HG03139 (cell line): ENCODE data around the gene SDE2.
"Not testable (repeated sequence)": the region's sequence is repeated elsewhere in the genome, so short reads cannot be mapped to it uniquely, and the experiment has no call there.

ENCODE experiments used
- ATAC-seq: cut with Tn5 transposase; IDR thresholded peaks from one replicate; pipeline ENCODE4 v1.9.1; 2021; ENCODE audit not compliant: unreplicated experiment

SDE2 gene

DNA sequence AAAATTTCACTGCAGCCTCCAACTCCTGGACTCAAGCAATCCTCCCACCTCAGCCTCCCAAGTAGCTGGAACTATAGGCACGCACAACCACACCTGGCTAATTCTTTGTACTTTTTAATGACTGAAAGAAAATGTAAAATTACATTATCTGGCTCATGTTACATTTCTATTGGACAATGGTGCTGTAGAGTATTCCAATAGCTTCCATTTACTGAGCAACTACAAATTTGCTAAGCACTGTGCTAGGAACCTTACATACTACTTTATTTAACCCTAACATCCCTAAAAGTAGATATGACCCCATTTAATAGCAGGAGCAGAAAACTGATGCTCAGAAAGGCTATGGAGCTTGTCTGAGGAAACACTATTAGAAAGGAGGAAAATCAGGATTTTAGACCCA lies 19.7 kb downstream of the SDE2 start:
- no peak for ATAC-seq

DNA sequence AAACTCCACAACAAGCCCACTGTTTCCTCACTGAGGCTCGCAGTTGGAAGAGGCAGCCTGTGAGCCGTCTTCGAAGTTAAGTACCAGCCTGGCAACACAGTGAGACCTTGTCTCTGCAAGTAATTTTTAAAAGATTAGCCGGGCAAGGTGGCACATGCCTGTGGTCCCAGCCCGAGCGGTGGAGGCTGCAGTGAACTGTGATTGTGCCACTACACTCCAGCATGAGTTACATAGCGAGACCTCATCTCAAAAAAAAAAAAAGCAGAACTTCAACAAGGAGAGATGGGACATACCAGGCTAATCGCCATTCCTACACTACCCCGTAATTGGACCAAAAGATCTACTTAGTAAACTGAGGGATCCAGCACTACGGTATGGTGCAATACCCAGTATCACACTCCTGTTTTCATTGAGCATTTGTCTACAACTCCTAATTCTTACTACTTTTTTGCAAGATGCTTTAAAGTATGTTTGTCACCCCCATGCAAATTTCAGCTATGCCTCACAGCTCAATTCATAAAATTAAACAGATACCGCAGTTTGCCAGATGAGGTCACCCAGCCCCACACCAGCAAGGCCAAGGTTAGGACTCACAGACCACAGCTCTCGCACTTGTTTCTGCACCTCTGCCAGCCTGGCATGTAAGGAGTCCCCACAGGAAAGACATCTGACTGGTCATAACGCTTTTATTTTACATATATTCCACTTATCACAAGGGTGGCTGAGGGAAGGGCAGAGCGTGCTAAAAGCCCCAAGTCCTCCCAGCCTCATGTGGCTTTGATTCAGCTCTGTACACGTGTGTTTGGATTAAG lies 21.0 kb downstream of the SDE2 start:
- peak; percentile 73 for ATAC-seq

DNA sequence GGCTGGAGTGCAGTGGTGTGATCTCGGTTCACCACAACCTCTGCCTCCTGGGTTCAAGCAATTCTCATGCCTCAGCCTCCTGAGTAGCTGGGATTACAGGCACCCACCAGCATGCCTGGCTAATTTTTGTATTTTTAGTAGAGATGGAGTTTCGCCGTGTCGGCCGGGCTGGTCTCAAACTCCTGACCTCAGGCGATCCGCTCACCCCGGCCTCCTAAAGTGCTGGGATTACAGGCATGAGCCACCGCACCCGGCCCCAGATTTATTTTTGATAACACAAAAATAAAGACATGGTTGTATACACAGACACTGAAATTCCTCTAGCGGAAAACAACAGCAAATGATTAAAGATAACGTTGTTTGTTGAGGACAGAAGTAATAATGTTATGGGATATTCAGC lies 24.0 kb downstream of the SDE2 start:
- not testable (repeated sequence) for ATAC-seq

DNA sequence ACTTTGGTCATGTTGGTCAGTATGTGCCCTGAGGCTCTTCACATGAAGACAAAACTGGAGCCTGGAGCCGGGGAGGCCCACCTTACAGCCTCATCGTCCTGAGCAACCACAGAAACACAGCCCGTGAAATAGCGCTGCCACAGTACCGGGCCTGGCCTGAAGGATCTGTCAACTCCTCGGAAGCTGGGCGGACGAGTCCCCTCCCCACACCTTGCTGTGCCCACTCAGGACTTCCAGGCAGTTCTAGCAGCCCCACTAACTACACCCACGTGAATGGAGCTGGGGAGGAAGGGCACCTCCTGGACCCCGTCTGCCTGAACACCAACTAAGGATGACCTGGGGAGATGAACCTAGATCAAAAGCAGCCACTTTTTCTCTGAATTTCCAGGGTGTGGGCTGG lies 24.7 kb downstream of the SDE2 start:
- no peak for ATAC-seq

DNA sequence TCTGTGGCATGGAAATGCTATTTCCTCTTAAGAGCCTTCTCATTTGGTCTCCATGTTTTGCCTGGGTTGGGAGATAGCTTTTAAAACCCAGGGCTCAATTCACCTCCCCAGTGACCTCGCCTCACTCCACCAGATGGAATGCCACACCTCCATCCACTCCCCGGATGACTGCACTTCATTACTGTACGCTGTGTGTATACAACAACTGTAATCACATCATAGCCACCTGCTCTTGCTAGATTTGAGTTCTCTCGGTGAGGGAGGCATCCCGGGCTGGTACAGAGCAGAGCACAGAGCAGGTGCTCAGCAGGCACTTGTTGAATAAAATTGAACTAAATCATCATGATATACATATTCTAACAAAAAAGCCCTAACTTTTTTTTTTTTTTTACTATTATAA lies 26.0 kb downstream of the SDE2 start:
- ATAC-seq, result no peak

DNA sequence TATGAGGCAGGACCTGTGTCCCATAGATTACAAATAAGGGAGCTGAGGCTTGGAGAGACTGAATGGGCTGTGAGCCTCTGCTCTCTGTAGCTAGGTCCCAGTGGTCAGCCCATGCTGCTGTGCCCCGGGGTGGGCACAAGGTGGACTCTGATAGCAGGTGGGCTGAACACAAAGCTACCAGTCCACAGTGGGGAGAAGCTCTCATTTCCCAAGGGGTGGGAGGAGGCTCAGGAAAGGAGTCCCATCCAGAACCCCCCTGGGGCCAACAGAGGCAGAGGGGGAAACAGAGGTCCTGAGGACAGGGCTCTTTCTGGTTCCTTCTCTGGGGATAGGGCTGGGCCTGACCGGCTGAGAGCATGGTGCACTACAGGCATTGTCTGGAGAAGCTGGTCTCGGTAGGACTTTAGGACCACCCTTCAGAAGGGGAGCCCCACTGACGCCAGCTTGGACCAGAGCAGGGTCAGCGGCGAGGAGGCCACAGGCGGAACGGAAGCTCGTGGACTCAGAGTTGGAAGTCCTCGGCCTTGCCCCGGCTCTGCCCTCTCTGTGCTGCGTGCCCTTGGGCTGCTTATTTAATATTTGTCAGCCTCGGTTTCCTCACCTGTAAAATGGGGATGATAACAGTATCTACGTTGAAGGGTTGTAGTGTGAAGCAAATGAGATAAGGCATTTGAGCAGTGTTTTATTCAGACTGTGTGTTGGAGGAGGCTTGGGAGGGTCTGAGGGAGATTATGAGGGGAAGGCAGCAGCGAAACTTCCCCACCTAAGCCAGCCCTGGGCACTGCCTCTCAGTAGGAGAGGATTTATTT lies 26.6 kb downstream of the SDE2 start:
- no peak for ATAC-seq

DNA sequence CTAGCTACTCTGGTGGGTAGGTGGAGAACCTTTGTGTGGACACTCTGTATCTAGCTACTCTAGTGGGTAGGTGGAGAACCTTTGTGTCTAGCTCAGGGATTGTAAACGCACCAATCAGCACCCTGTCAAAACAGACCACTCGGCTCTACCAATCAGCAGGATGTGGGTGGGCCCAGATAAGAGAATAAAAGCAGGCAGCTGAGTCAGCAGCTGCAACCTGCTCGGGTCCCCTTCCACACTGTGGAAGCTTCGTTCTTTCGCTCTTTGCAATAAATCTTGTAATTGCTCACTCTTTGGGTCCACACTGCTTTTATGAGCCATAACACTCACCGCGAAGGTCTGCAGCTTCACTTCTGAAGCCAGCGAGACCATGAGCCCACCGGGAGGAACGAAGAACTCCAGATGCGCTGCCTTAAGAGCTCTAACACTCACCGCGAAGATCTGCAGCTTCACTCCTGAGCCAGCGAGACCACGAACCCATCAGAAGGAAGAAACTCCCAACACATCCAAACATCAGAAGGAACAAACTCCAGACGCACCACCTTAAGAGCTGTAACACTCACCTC lies 28.5 kb downstream of the SDE2 start:
- ATAC-seq, result not testable (repeated sequence)

DNA sequence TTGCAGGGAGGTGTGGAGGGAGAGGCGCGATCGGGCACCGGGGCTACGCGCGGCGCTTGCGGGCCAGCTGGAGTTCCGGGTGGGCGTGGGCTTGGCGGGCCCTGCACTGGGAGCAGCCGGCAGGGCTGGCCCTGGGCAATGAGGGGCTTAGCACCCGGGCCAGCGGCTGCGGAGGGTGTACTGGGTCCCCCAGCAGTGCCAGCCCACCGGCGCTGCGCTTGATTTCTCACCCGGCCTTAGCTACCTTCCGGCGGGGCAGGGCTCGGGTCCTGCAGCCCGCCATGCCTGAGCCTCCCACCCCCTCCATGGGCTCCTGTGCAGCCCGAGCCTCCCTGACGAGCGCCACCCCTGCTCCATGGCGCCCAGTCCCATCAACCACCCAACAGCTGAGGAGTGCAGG lies 29.4 kb downstream of the SDE2 start:
- ATAC-seq, result not testable (repeated sequence)

DNA sequence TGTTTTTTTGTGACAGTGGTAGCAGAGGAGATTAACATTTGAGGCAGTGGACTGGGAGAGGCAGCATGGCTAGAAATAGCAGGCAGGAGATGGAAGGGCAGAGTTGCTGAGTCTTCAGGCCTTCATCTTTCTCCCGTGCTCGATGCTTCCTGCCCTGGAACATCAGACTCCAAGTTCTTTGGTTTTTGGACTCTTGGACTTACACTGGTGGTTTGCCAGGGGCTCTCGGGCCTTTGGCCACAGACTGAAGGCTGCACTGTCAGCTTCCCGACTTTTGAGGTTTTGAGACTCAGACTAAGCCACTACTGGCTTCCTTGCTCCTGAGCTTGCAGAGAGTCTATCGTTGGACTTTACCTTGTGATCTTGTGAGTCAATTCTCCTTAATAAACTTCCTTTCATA lies 33.9 kb downstream of the SDE2 start:
- ATAC-seq, result no peak

DNA sequence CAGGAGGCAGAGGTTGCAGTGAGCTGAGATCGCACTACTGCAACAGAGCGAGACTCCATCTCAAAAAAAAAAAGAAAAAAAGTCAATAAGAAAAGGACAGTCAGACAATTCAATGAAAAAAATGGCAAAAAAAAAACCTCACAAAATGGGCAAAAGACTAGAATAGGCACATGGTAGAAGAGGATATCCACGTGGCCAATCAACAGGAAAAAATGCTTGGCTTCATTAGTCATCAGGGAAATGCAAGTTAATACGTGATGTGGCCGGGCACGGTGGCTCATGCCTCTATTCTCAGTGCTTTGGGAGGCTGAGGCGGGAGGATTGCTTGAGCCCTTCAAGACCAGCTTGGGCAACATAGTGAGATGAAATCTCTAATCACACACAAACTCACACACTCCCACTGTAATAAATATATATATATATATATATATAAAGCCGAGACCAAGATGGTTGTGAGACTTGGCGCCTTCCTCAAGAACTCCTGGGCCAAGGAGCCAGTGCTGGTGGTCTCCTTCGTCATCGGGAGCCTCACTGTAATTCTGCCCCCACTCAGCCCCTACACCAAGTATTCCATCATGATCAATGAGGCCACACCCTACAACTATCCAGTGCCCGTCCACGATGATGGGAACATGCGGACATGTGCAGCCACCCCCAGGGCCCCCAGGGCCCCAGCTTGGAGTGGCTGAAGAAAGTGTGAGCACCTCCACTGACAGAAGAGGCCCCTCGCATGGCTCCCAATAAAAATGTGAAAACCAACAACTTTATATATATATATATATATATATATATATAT lies 35.2 kb downstream of the SDE2 start:
- ATAC-seq, result no peak

DNA sequence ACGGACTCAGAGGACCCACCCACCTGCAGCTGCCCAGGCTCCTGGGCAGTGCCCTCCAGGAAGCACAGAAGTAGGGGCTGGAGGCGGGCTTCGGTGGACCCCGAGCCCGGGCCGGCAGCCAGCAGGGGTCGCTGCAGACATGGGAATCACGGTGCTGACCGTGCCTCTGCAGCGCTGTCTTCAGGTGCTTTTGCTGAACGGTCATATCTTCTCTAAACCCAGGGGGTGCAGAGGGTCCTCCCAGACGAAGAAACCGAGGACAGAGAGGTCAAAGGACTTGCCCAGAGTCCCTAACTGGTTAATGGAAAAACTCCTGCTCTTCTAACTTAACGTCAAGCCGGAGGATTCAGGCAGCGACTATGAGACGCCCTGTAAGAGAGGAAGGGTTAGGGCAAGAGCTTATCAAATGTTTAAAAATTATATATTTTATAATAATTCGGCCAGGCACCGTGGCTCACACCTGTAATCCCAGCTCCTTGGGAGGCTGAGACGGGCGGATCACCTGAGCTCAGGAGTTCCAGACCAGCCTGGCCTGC lies 36.6 kb downstream of the SDE2 start:
- ATAC-seq, result no peak

DNA sequence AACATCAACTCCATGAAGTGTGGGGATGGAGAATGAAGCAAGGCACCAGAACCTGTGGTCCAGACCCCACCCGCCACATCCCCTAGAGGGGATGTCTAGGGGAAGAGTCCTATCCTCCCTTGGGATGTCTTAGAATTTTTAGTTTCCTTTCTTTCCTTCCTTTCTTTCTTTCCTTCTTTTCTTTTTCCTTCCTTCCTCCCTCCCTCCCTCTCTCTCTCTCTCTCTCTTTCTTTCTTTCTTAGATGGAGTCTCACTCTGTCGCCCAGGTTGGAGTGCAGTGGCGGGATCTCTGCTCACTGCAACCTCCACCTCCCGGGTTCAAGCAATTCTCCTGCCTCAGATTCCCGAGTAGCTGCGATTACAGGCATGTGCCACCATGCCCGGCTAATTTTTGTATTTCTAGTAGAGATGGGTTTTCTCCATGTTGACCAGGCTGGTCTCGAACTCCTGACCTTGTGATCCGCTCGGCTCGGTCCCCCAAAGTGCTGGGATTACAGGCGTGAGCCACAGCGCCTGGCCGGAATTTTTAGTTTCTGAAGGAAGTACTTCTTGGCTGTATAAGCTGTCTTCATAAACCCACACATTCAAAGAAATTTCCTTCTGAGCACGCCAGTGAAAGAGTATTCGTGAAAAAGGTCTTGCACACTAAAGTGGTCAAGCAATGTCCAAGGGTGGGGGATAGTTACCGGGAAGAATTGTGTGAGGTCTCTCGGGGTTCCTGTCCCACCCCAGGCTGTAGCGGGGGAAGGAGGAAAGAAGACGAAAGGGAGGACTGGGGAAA lies 37.3 kb downstream of the SDE2 start:
- no peak for ATAC-seq

DNA sequence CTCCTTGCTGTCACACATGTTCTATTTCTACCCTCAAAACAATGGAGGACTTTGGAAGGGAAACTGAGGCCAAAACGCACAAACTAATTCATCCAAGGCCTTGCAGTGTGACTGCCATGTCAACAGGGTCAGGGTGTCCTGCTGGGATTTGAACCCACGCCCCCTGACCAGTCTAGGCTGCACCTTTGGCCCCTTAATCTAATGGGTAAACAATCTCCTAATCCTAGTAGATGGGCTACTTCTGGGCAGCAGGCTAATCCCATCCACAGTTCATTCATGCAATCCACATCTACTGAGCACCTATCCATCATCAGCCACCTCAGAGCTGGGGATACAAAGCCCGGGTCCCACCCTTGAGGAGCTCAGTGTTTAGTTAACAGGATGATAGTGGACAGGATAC lies 41.1 kb downstream of the SDE2 start:
- ATAC-seq, result no peak

DNA sequence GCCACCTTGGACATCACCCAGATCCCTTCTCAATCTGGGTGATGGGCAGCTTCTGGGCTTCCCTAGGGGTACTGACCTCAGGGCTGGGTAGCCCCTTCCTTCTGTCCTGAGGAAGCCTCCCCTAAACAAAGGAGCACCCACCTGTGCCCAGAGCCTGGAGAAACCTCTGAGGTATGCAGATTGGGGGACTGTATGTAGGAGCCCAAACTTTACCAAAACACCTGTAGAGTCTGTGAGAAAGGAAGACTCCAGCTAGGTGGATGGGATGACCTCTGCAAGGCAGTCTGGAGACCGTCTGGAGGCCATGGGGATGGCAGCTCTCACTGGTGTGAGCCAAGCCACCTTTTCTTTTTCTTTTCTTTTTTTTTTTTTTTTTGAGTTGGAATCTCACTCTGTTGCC lies 44.4 kb downstream of the SDE2 start:
- ATAC-seq, result no peak

DNA sequence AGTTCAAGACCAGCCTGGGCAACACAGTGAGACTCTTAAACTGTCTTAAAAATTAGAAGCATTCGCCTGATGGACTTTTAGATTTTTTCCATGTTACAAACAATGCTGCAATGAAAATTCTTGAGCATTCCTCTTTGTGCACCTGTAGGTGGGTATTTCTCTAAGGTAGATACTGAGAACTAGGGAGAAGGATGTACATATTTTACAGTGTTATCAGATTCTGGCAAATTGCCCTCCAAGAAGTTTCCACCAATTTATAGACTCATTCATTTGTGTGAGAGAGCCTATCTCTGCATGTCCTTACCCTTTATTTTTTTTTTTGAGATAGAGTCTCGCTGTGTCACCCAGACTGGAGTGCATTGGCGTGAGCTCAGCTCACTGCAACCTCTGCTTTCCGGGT lies 45.8 kb downstream of the SDE2 start:
- no peak for ATAC-seq

DNA sequence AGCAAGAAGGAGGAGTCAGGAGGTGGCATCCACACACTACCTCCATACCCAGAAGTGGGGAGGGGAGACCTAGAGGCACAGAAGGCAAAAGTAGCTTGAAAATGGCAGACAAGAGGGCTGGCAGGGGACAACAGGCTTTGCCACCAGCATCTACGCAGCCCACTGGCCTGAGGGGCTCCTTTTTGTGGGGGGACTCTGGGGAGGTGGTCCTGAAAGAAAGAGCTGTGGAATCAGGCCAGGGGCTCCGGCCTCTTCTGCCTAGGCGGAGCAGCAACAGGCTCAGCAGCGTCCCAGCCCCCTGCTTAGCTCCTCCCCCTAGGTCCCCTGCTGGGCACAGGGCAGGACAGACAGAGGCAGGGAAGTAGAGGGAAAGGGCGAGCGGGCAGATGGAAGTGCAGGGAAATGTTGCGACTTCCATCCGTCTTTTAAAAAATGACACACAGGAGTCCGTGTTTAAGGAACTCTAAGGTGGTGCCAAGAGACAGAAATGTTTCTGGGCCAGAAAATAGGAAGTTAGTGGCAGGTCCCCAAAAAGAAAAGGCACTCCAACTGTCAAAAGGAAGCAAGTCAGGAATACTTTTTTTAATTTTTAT lies 48.1 kb downstream of the SDE2 start:
- ATAC-seq, result no peak

DNA sequence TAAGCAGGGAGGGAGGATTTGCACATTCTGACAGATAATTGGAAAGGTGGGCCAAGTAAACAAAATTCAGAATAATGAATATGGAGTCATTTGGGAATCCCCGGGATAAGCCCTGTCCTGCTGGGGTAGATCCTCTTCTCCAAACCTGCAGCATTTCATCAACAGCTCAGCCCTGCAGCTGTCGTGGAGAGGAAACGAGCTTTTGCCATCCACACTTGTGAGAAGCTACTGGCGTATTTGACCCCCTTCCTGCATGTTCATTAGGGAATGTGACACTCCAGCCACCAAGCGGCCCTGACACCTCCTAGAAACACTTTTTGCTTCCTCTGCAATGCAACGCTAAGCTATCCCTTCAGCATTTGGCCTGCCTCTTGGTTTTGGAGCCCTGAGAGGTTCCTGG lies 50.1 kb downstream of the SDE2 start:
- ATAC-seq, result no peak

DNA sequence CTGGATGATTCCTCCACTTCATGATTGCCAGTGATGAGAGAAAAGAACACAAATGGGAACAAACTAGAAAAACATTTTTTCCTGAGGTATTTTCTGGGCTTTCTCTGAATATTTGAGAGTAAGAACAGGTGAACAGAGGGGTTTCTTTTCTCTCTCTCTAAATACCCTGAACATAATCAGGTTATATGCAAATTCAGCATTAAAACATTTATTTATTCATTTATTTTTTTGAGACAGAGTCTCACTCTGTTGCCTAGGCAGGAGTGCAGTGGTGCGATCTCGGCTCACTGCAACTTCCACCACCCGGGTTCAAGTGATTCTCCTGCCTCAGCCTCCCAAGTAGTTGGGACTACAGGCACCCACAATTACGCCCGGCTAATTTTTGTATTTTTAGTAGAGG lies 52.3 kb downstream of the SDE2 start:
- no peak for ATAC-seq

DNA sequence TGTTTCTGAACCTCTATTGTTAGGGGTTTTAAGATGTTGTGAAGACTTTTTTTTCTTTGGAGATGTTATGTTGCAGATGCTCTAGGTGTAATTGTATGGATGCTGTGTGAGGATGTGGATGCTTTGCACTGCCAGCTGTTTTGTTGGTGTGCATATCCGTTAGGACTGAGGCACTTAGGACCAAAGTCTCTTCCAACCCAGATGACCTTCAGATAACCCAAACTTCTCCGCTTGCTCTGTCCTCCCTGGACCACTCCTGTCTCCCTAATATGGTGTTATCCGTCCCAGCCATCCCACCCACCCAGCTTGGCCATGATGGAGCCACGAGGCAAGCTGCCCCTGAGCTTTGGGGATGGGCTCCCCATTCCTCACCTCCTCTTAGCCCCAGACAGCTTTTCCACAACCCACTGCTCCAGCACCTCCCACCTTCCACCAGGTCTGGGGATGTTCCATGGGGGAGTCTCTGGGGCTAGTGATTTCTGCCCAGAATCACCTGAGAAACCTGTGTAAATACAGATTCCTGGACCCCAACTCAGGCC lies 53.0 kb downstream of the SDE2 start:
- ATAC-seq, result no peak

DNA sequence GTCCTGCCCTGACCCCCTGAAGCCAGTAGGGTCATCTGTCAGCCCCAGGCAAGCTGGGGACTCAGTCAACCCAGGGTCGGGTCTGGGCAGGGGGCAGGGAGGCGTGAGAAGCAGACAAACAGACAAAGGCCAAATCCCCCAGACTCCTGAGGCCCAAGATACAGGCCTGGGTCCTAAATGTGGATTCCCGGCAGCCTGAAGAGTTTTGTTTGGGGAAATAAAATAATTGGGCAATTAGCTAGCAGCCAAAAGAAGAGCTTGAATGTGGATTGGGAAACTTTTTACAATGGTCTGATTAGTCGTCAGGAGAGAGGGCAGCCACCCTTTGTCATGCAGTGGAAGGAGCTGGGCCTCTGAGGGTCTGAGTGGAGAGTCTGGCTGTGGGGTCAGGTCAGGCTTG lies 53.6 kb downstream of the SDE2 start:
- ATAC-seq, result no peak
